ENCODE results near the gene WDR31. TPM values are rescaled to one million over a fixed set of nuclear protein-coding genes. Genes with fewer than 3 reads are reported as not detected.

Gene WDR31
- total RNA-seq, 1 donor from 2014 or later, result 1.6 TPM

DNA sequence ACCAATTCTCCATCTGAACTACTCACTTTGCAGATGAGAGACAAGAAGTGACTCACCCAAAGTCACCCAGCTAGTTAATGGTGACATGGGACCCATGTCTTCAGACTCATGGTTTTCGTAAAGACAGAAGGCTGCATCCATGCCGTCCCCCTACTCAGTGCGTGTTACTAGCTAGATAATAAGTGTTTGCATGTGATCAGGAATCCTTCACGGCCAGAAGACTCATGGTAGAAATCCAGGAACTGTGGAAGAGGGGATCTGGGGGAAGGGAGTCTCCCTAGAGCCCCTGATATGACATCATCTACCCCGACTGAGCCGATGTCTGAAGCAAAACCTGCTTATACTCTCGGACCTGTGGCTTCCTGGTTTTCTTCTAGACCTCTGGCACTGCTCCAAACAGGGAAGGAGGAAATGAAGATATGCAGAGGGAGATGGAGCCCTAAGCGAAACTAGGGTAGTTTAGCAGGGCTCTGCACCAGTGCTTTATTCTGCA lies 40.2 kb downstream of the WDR31 start:
- H3K4me3 Mint-ChIP-seq (ENCODE audit: unreplicated experiment), result no peak overlapping the region
- peaks cover 7% of the 10 kb centered on the region for H3K27me3 Mint-ChIP-seq (ENCODE audit: low read depth, unreplicated experiment)
- Histone ChIP-seq H3K4me1 (ENCODE audit: insufficient read depth, low read length) (no peaks in the 10 kb centered on the region), H3K9me3 (ENCODE audit: insufficient read depth, low read depth, low read length) (no peaks in the 10 kb centered on the region), H4K20me1 (ENCODE audit: insufficient read depth, low read length) (no peaks in the 10 kb centered on the region), H3K36me3 (ENCODE audit: insufficient read depth, low read length) (no peaks in the 10 kb centered on the region), H3K4me2 (ENCODE audit: low read length) (no peak overlapping the region), H3K4me3 (ENCODE audit: insufficient read depth, low read depth, low read length) (no peak overlapping the region), H3K9ac (ENCODE audit: low read length) (no peak overlapping the region), H3K79me2 (ENCODE audit: insufficient read depth, low read length) (no peaks in the 10 kb centered on the region), H3K27me3 (ENCODE audit: insufficient read depth, low read length) (peaks cover 9% of the 10 kb centered on the region), H2AFZ (ENCODE audit: low read depth, low read length) (no peak overlapping the region), H3K27ac (ENCODE audit: low read depth, low read length) (no peak overlapping the region)
- no peak overlapping the region for H3K27ac Mint-ChIP-seq (ENCODE audit: unreplicated experiment)
- FAIRE-seq (no peak), DNase-seq (ENCODE audit: low read depth) (no peak)
- TF ChIP-seq, protein P1, sequence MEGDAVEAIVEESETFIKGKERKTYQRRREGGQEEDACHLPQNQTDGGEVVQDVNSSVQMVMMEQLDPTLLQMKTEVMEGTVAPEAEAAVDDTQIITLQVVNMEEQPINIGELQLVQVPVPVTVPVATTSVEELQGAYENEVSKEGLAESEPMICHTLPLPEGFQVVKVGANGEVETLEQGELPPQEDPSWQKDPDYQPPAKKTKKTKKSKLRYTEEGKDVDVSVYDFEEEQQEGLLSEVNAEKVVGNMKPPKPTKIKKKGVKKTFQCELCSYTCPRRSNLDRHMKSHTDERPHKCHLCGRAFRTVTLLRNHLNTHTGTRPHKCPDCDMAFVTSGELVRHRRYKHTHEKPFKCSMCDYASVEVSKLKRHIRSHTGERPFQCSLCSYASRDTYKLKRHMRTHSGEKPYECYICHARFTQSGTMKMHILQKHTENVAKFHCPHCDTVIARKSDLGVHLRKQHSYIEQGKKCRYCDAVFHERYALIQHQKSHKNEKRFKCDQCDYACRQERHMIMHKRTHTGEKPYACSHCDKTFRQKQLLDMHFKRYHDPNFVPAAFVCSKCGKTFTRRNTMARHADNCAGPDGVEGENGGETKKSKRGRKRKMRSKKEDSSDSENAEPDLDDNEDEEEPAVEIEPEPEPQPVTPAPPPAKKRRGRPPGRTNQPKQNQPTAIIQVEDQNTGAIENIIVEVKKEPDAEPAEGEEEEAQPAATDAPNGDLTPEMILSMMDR (IDR thresholded peaks at IDR 0.05; ENCODE audit: insufficient read depth, low read depth, low read length), result no peak
- H3K9me3 Mint-ChIP-seq (ENCODE audit: unreplicated experiment), result no peaks in the 10 kb centered on the region
- no peaks in the 10 kb centered on the region for H3K36me3 Mint-ChIP-seq (ENCODE audit: low read depth, unreplicated experiment)
- peaks cover 10% of the 10 kb centered on the region for H3K4me1 Mint-ChIP-seq (ENCODE audit: low read depth, unreplicated experiment)

DNA sequence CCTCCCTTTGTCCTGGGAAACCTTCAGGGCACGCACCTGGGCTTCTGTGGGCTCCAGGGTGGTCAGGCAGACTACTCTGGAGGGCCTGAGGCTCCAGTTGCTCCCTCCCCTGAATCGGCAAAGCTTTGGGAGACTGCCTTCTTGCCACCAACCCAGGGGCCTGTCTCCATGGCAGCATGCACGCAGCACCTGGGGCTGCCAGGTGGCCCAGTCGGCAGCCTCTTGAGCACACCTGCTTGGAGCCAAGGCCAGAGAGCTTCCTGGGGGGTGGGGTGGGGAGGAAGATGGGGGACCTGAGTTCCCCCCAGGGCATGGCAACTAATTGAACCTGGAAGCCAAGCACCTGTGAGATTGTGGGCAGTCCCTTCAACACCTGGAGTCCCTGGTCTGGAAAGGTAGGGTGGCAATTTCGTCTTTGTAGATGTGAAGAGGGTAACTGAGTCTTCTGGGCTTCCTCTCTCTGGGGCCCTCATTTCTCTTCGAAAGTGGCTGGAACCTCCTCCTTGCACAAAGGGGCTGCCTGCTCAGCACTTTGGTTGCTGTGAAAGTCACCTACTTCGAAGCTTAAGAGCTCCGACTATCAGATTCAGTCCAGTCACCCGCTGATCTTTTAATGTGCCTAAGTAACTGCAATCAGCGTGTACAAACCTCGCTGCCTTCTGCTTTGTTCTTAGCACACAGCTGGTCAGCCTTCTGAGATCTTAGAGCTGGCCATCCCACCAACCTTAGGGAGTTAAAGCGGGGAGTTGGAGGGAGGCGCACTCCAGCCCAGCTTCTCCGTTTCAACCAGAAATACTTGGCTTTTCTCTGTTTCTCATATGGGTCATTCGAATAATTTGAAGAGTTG lies 40.9 kb downstream of the WDR31 start:
- H3K9ac ChIP-seq (ENCODE audit: low read length), result no peak overlapping the region
- no peak overlapping the region for H2AFZ ChIP-seq (ENCODE audit: low read depth, low read length)
- no peak overlapping the region for H3K4me3 ChIP-seq (ENCODE audit: insufficient read depth, low read depth, low read length)
- no peaks in the 10 kb centered on the region for H3K4me1 ChIP-seq (ENCODE audit: insufficient read depth, low read length)
- DNase-seq (ENCODE audit: low read depth), result no peak
- H3K4me3 Mint-ChIP-seq (ENCODE audit: unreplicated experiment), result no peak overlapping the region
- no peak overlapping the region for H3K4me2 ChIP-seq (ENCODE audit: low read length)
- H3K27me3 ChIP-seq (ENCODE audit: insufficient read depth, low read length), result peaks cover 9% of the 10 kb centered on the region
- H3K4me1 Mint-ChIP-seq (ENCODE audit: low read depth, unreplicated experiment), result peaks cover 10% of the 10 kb centered on the region
- no peak overlapping the region for H3K27ac Mint-ChIP-seq (ENCODE audit: unreplicated experiment)
- TF ChIP-seq EZH2 (IDR thresholded peaks at IDR 0.05; ENCODE audit: insufficient read depth, low read length), result no peak
- TF ChIP-seq, protein P1 (IDR thresholded peaks at IDR 0.05; ENCODE audit: insufficient read depth, low read depth, low read length), result no peak
- H3K9me3 ChIP-seq (ENCODE audit: insufficient read depth, low read depth, low read length), result no peaks in the 10 kb centered on the region
- H3K36me3 ChIP-seq (ENCODE audit: insufficient read depth, low read length), result no peaks in the 10 kb centered on the region
- no peak for FAIRE-seq
- no peaks in the 10 kb centered on the region for H4K20me1 ChIP-seq (ENCODE audit: insufficient read depth, low read length)
- no peaks in the 10 kb centered on the region for H3K79me2 ChIP-seq (ENCODE audit: insufficient read depth, low read length)
- H3K9me3 Mint-ChIP-seq (ENCODE audit: unreplicated experiment), result no peaks in the 10 kb centered on the region
- H3K27ac ChIP-seq (ENCODE audit: low read depth, low read length), result no peak overlapping the region
- no peaks in the 10 kb centered on the region for H3K36me3 Mint-ChIP-seq (ENCODE audit: low read depth, unreplicated experiment)
- H3K27me3 Mint-ChIP-seq (ENCODE audit: low read depth, unreplicated experiment), result peaks cover 7% of the 10 kb centered on the region

DNA sequence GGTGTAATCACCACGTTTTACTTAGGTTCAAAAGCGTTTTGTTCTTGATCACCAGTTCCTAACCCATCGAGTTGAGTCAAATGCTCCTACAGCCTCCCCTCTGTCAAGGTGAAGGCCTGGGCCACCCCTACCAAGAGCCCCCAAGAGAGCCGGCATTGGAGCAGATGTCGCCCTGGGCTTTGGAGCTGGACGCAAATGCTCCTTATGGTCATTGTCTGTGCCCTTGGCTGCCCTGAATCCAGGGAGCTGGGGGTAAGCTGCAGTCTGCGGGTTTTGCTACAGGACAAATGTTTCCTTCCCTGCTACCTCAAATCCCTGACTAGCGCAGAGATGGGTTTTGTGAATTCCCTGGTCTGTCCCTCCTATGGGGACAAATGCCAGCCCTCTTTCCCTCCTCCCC lies 41.8 kb downstream of the WDR31 start:
- Histone ChIP-seq H2AFZ (ENCODE audit: low read depth, low read length) (no peak overlapping the region), H4K20me1 (ENCODE audit: insufficient read depth, low read length) (no peaks in the 10 kb centered on the region), H3K27me3 (ENCODE audit: insufficient read depth, low read length) (peaks cover 9% of the 10 kb centered on the region), H3K27ac (ENCODE audit: low read depth, low read length) (no peak overlapping the region), H3K4me2 (ENCODE audit: low read length) (no peak overlapping the region), H3K36me3 (ENCODE audit: insufficient read depth, low read length) (peaks cover 2% of the 10 kb centered on the region), H3K4me3 (ENCODE audit: insufficient read depth, low read depth, low read length) (no peak overlapping the region), H3K4me1 (ENCODE audit: insufficient read depth, low read length) (no peaks in the 10 kb centered on the region), H3K9ac (ENCODE audit: low read length) (no peak overlapping the region), H3K79me2 (ENCODE audit: insufficient read depth, low read length) (no peaks in the 10 kb centered on the region), H3K9me3 (ENCODE audit: insufficient read depth, low read depth, low read length) (no peaks in the 10 kb centered on the region)
- no peak for TF ChIP-seq EZH2 (IDR thresholded peaks at IDR 0.05; ENCODE audit: insufficient read depth, low read length)
- no peak for FAIRE-seq
- Mint-ChIP-seq H3K27ac (ENCODE audit: unreplicated experiment) (no peak overlapping the region), H3K36me3 (ENCODE audit: low read depth, unreplicated experiment) (no peaks in the 10 kb centered on the region), H3K4me3 (ENCODE audit: unreplicated experiment) (no peak overlapping the region), H3K4me1 (ENCODE audit: low read depth, unreplicated experiment) (peaks cover 10% of the 10 kb centered on the region), H3K27me3 (ENCODE audit: low read depth, unreplicated experiment) (peaks cover 7% of the 10 kb centered on the region), H3K9me3 (ENCODE audit: unreplicated experiment) (no peaks in the 10 kb centered on the region)
- DNase-seq (ENCODE audit: low read depth), result no peak

All from astrocyte (in vitro differentiated cells and primary cell).